ENCODE measurements around the gene IPO11.

DNA sequence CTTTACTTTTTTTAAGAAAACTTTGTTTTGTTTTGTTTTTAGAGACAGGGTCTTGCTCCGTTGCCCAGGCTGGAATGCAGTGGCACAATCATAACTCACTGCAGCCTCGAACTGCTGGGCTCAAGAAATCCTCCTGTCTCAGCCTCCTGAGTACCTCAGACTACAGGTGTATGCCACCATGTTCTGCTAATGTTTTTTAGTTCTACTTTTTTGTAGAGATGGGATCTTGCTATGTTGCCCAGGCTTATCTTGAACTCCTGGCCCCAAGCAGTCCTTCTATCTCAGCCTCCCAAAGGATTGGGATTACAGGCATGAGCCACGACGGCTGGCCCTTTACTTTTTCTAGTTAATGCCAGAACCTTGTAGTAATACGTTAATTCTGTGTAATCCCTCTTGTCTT, 36.0 kb downstream of the IPO11 start:
- TF ChIP-seq, protein P1, sequence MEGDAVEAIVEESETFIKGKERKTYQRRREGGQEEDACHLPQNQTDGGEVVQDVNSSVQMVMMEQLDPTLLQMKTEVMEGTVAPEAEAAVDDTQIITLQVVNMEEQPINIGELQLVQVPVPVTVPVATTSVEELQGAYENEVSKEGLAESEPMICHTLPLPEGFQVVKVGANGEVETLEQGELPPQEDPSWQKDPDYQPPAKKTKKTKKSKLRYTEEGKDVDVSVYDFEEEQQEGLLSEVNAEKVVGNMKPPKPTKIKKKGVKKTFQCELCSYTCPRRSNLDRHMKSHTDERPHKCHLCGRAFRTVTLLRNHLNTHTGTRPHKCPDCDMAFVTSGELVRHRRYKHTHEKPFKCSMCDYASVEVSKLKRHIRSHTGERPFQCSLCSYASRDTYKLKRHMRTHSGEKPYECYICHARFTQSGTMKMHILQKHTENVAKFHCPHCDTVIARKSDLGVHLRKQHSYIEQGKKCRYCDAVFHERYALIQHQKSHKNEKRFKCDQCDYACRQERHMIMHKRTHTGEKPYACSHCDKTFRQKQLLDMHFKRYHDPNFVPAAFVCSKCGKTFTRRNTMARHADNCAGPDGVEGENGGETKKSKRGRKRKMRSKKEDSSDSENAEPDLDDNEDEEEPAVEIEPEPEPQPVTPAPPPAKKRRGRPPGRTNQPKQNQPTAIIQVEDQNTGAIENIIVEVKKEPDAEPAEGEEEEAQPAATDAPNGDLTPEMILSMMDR (conservative IDR thresholded peaks at IDR 0.05 in 1 of 2, IDR thresholded peaks at IDR 0.05 in 1 of 2; ENCODE audit: extremely low read depth in 1 of 2, insufficient read depth in 1 of 2, low read depth in 1 of 2, low read length in 2 of 2), result no peak
- no peak for TF ChIP-seq EZH2 (IDR thresholded peaks at IDR 0.05; ENCODE audit: borderline replicate concordance, low read length)
